ENCODE data around the gene VAT1L. TPM values are rescaled to one million over a fixed set of nuclear protein-coding genes. Genes with fewer than 3 reads are reported as not detected.

Gene VAT1L
- total and polyA plus RNA-seq, 8 donors, result 0.32 to 10.7 (median 1.3) TPM

- FAIRE-seq, result no peak
- Histone ChIP-seq H3K9me3 (no peaks in the 10 kb centered on the region), H3K4me1 (peaks cover 0 to 11% (median 8%) of the 10 kb centered on the region in 3 donors), H3K27ac (no peak overlapping the region), H3K4me3 (no peak overlapping the region), H3K27me3 (peaks cover 0 to 16% (median 1%) of the 10 kb centered on the region in 4 donors), H3K36me3 (no peaks in the 10 kb centered on the region)
- 44% methylated on average over 3 of the region's 3 CpGs for WGBS, 2 donors
- peak in 2 of 4 donors; percentile 24 to 38 for ATAC-seq
- DNase-seq, result no peak
- no peak for TF ChIP-seq CTCF (IDR thresholded peaks at IDR 0.05)
- intact Hi-C loops (cut with DNase I), result no loop called here
Measured at GRCh38 chr16:77790912-77791311, 2.5 kb downstream of the VAT1L start.

GRCh38 chr16:77793417-77793816 is 5.1 kb downstream of the VAT1L start:
- DNase-seq (no peak), ATAC-seq (peak in 1 of 4 donors; percentile 22), FAIRE-seq (no peak)
- WGBS, 2 donors, result 51 to 55% methylated on average over 2 of the region's 2 CpGs
- intact Hi-C loops (cut with DNase I), result no loop called here
- peaks cover 0 to 10% (median 4%) of the 10 kb centered on the region in 3 donors for H3K4me1 ChIP-seq
- no peak overlapping the region for H3K4me3 ChIP-seq
- no peaks in the 10 kb centered on the region for H3K9me3 ChIP-seq
- TF ChIP-seq CTCF (IDR thresholded peaks at IDR 0.05), result no peak
- H3K27ac ChIP-seq, result no peak overlapping the region
- H3K36me3 ChIP-seq, result no peaks in the 10 kb centered on the region
- peaks cover 0 to 7% (median 1%) of the 10 kb centered on the region in 4 donors for H3K27me3 ChIP-seq

GRCh38 chr16:77794586-77794985 is 6.2 kb downstream of the VAT1L start:
- no peak overlapping the region for H3K4me3 ChIP-seq
- H3K4me1 ChIP-seq, result no peaks in the 10 kb centered on the region
- H3K9me3 ChIP-seq, result no peaks in the 10 kb centered on the region
- no peak overlapping the region for H3K27ac ChIP-seq
- H3K27me3 ChIP-seq, result no peaks in the 10 kb centered on the region
- TF ChIP-seq CTCF (IDR thresholded peaks at IDR 0.05), result no peak
- no peak for FAIRE-seq
- H3K36me3 ChIP-seq, result no peaks in the 10 kb centered on the region
- DNase-seq, result no peak
- WGBS, 2 donors, result 71% methylated on average over 3 of the region's 3 CpGs
- no peak for ATAC-seq
- intact Hi-C loops (cut with DNase I), result no loop called here

- no peak for TF ChIP-seq CTCF (IDR thresholded peaks at IDR 0.05)
- intact Hi-C loops (cut with DNase I), result no loop called here
- 90% methylated on average over 8 of the region's 8 CpGs for WGBS, 2 donors
- FAIRE-seq, result no peak
- Histone ChIP-seq H3K4me1 (no peaks in the 10 kb centered on the region), H3K4me3 (no peak overlapping the region), H3K9me3 (no peaks in the 10 kb centered on the region), H3K36me3 (no peaks in the 10 kb centered on the region), H3K27ac (no peak overlapping the region), H3K27me3 (no peaks in the 10 kb centered on the region)
- ATAC-seq, result no peak
- DNase-seq, result no peak
Measured at GRCh38 chr16:77801817-77802216, 13.5 kb downstream of the VAT1L start.

GRCh38 chr16:77805398-77805797 is 17.0 kb downstream of the VAT1L start:
- FAIRE-seq, result no peak
- H3K36me3 ChIP-seq, result no peaks in the 10 kb centered on the region
- no peaks in the 10 kb centered on the region for H3K9me3 ChIP-seq
- 25 to 30% methylated on average over 10 of the region's 10 CpGs for WGBS, 2 donors
- H3K27me3 ChIP-seq, result no peaks in the 10 kb centered on the region
- no peak for DNase-seq
- H3K27ac ChIP-seq, result no peak overlapping the region
- intact Hi-C loops (cut with DNase I), result no loop called here
- no peak for TF ChIP-seq CTCF (IDR thresholded peaks at IDR 0.05)
- ATAC-seq, result peak in 3 of 4 donors; percentile 21 to 45 (median 30)
- no peak overlapping the region for H3K4me3 ChIP-seq
- no peaks in the 10 kb centered on the region for H3K4me1 ChIP-seq

Measured in pancreas (tissue), 10 donors.